ENCODE results near the gene SF3B6. TPM values are rescaled to one million over a fixed set of nuclear protein-coding genes. Genes with fewer than 3 reads are reported as not detected.
"Not testable (repeated sequence)": the region's sequence is repeated elsewhere in the genome, so short reads cannot be mapped to it uniquely, and the experiment has no call there.

The SF3B6 gene
- total RNA-seq, 1 experiment from 2014 or later, result 123 TPM

GRCh38 chr2:24101992-24102391, 25.9 kb upstream of the SF3B6 start:
- Histone ChIP-seq H3K27me3 (ENCODE audit: insufficient read depth, low read depth) (no peaks in the 10 kb centered on the region), H3F3A (ENCODE audit: insufficient read depth, low read depth) (peaks cover 4% of the 10 kb centered on the region; the same call in 1 of the 2 replicates), H3K4me1 (replicated peaks; ENCODE audit: insufficient read depth) (peaks cover 7% of the 10 kb centered on the region; the same call in 1 of the 2 replicates), H2AFZ (no peak overlapping the region), H3K4me2 (no peak overlapping the region), H3K36me3 (ENCODE audit: low read depth) (no peaks in the 10 kb centered on the region), H3K9me3 (ENCODE audit: insufficient read depth, low read depth) (no peaks in the 10 kb centered on the region), H3K79me2 (ENCODE audit: low read depth) (no peaks in the 10 kb centered on the region), H3K27ac (no peak overlapping the region), H4K20me1 (ENCODE audit: insufficient read depth) (no peaks in the 10 kb centered on the region), H3K4me3 (no peak overlapping the region), H3K9me2 (ENCODE audit: insufficient read depth) (no peaks in the 10 kb centered on the region)
- no TSS peak for BruUV-seq (replicated peaks)
- intact Hi-C loops (cut with micrococcal nuclease; ENCODE audit: unreplicated experiment), result no loop called here
- no peak for TF ChIP-seq EZH2 (IDR thresholded peaks at IDR 0.05; ENCODE audit: low read depth)
- TF ChIP-seq, protein P1, sequence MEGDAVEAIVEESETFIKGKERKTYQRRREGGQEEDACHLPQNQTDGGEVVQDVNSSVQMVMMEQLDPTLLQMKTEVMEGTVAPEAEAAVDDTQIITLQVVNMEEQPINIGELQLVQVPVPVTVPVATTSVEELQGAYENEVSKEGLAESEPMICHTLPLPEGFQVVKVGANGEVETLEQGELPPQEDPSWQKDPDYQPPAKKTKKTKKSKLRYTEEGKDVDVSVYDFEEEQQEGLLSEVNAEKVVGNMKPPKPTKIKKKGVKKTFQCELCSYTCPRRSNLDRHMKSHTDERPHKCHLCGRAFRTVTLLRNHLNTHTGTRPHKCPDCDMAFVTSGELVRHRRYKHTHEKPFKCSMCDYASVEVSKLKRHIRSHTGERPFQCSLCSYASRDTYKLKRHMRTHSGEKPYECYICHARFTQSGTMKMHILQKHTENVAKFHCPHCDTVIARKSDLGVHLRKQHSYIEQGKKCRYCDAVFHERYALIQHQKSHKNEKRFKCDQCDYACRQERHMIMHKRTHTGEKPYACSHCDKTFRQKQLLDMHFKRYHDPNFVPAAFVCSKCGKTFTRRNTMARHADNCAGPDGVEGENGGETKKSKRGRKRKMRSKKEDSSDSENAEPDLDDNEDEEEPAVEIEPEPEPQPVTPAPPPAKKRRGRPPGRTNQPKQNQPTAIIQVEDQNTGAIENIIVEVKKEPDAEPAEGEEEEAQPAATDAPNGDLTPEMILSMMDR (conservative IDR thresholded peaks at IDR 0.05), result no peak
- no peak for DNase-seq
- CTCF ChIA-PET, result interaction anchor here (0.5 kb wide), 1 partner anchor 15 kb away, joined by 3 read pairs; no protein-coding TSS in a partner anchor
- POLR2A ChIA-PET (ENCODE audit: unreplicated experiment), result no interaction called here

DNA sequence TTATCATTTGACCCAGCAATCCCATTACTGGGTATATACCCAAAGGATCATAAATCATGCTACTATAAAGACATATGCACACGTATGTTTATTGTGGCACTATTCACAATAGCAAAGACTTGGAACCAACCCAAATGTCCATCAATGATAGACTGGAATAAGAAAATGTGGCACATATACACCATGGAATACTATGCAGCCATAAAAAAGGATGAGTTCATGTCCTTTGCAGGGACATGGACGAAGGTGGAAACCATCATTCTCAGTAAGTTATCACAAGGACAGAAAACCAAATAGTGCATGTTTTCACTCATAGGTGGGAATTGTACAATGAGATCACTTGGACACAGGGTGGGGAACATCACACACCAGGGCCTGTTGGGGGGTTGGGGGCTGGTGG, 24.6 kb upstream of the SF3B6 start:
- H3K4me2 ChIP-seq; H3K79me2 ChIP-seq (ENCODE audit: low read depth); DNase-seq; H3F3A ChIP-seq (ENCODE audit: insufficient read depth, low read depth); H3K27ac ChIP-seq; H3K9me3 ChIP-seq (ENCODE audit: insufficient read depth, low read depth); intact Hi-C loops (cut with micrococcal nuclease; ENCODE audit: unreplicated experiment); H3K4me3 ChIP-seq; POLR2A ChIA-PET (ENCODE audit: unreplicated experiment); H3K27me3 ChIP-seq (ENCODE audit: insufficient read depth, low read depth); H4K20me1 ChIP-seq (ENCODE audit: insufficient read depth); CTCF ChIA-PET; BruUV-seq (replicated peaks); H2AFZ ChIP-seq; H3K36me3 ChIP-seq (ENCODE audit: low read depth); H3K9me2 ChIP-seq (ENCODE audit: insufficient read depth); H3K4me1 ChIP-seq (replicated peaks; ENCODE audit: insufficient read depth): not testable (repeated sequence)

- H3K4me2 ChIP-seq; H3K36me3 ChIP-seq (ENCODE audit: low read depth); H3K79me2 ChIP-seq (ENCODE audit: low read depth); BruUV-seq (replicated peaks); H3K27ac ChIP-seq; H3K9me3 ChIP-seq (ENCODE audit: insufficient read depth, low read depth); POLR2A ChIA-PET (ENCODE audit: unreplicated experiment); H2AFZ ChIP-seq; intact Hi-C loops (cut with micrococcal nuclease; ENCODE audit: unreplicated experiment); H3F3A ChIP-seq (ENCODE audit: insufficient read depth, low read depth); H3K4me1 ChIP-seq (replicated peaks; ENCODE audit: insufficient read depth); DNase-seq; H3K27me3 ChIP-seq (ENCODE audit: insufficient read depth, low read depth); CTCF ChIA-PET; H3K9me2 ChIP-seq (ENCODE audit: insufficient read depth); H3K4me3 ChIP-seq; H4K20me1 ChIP-seq (ENCODE audit: insufficient read depth): not testable (repeated sequence)
These were observed 19.1 kb upstream of the SF3B6 start for GRCh38 chr2:24095171-24095677.

DNA sequence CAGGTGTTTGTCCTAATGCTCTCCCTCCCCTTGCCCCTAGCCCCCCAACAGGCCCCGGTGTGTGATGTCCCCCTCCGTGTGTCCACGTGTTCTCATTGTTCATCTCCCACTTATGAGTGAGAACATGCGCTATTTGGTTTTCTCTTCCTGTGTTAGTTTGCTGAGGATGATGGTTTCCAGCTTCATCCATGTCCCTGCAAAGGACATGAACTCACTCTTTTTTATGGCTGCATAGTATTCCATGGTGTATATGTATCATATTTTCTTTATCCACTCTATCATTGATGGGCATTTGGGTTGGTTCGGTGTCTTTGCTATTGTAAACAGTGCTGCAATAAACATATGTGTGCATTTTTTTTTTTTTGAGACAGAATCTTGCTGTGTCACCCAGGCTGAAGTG, 17.1 kb upstream of the SF3B6 start:
- POLR2A ChIA-PET (ENCODE audit: unreplicated experiment), result not testable (repeated sequence)

More for the DNA sequence above, 17.1 kb upstream of the SF3B6 start:
- BruUV-seq (replicated peaks); H3K4me3 ChIP-seq; H3K4me1 ChIP-seq (replicated peaks; ENCODE audit: insufficient read depth); H3K27ac ChIP-seq; H3K9me2 ChIP-seq (ENCODE audit: insufficient read depth); H3K36me3 ChIP-seq (ENCODE audit: low read depth); DNase-seq; H4K20me1 ChIP-seq (ENCODE audit: insufficient read depth); H3F3A ChIP-seq (ENCODE audit: insufficient read depth, low read depth); H2AFZ ChIP-seq; H3K4me2 ChIP-seq; intact Hi-C loops (cut with micrococcal nuclease; ENCODE audit: unreplicated experiment); H3K79me2 ChIP-seq (ENCODE audit: low read depth); CTCF ChIA-PET; H3K27me3 ChIP-seq (ENCODE audit: insufficient read depth, low read depth); H3K9me3 ChIP-seq (ENCODE audit: insufficient read depth, low read depth): not testable (repeated sequence)

All from PC-9 (cell line).